Hematopoietic multipotent progenitor cell treated with erythropoietin and hydrocortisone succinate and interleukin-3 and kit ligand, for 4 days (in vitro differentiated cells): ENCODE data around the gene CRYBG3.

ENCODE experiments used
- DNase-seq: peaks from one replicate; pipeline ENCODE4 v3.0.0-alpha.2; 2015

Gene CRYBG3

DNA sequence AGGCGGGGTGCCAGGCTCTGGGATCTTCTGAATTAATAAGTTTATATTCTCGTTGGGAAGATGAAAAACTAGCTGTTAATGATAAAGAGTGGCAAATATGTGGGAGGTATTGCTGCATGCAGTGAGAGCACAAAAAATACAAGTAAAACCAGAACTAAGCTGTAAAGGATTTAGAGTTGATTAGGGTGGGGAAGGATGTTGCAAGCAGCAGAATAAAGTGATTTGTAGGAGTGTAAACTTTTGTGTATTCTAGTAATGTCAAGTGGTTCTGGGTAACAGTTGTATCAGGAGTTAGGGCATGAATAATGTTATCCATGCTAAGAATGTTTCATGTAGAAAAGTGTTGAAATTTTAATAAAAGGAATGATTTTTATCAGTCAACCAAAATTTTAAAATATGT is 18.1 kb downstream of the CRYBG3 start:
- no peak for DNase-seq

DNA sequence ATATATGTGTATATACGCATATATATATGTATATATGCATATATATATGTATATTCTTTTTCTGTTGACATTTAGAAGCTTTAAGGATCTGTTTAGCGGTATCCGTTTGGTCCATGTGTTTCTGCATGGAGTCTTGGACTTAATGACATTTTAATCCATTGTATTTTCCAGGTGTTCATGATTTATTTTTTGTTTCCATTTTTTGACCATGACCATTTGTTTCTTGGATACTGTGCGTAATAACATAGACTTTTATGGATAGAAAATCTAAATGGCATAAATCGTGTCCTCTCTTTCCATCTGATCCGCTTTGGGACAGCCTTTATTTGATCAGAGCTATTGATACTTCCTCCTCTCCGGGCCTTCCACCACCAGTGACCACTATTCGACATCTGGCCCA is 19.5 kb downstream of the CRYBG3 start:
- DNase-seq = no peak

DNA sequence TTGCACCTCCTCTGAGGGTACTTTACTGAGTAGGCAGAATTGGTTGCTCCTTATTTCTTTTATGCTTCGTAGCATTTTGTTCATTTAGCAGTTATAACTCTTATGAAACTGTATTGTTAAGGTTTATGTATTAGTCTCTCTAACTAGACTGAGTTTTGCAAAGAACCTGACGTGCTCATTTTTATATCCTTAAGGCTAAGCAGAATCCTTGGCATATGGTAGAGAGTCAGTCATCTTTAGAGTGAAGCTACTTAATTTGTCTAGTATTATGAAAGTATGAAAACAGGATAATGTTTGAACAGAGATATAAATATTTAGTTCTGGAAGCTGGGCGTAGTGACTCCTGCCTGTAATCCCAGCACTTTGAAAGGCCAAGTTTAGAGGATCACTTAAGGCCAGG is 20.1 kb downstream of the CRYBG3 start:
- DNase-seq = no peak

DNA sequence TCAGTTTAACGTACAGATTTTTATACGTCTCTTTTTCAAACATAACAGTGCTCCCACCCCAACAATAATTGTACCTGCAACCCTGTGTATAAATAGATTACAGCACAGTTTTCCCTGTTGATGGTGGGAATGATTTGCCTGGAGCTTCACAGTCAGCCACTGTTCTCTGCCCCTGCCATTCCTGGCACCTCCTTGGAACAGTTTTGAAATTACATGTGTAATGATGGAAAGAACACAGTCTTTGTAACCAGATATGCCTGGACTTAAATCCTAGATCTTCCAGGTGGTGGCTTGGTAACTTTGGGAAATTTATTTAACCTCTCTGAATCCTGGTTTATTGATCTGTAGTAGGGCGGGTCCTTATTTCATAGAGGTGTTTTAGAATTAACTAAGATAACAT is 27.0 kb downstream of the CRYBG3 start:
- no peak for DNase-seq

DNA sequence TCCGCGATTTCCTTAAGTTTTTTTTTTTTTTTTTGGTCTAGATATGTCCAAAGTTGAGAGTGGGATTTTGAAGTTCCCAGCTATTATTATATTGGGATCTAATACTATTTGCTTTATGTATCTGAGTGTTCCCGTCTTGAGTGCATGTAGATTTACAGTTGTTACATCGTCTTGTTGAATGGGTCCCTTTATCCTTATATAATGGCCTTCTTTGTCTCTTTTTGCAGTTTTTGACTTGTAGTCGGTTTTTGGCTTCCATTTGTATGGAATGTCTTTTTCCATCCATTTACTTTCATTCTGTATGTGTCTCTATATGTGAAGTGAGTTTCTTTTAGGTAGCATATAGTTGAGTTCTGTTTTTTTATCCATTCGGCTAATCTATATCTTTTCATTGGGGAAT is 35.6 kb downstream of the CRYBG3 start:
- no peak for DNase-seq

DNA sequence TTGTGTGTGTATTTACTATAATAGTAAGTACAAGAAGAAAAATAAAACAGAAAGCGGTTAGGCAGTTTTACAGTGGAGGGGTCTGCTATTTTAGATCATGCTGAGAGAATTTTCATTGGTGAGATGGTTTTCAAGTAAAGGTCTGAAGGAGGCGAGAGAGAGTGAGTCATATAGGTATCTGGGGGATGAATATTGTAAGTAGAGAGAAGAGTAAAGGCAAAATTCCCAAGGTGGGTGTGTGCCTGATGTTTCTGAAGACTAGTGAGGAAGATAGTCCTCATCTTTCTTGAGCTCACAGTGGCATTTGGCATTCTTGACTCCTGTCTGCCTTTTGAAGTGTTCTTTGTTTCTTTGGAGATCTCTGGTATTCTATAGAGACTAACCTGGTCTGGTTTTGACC is 38.6 kb downstream of the CRYBG3 start:
- DNase-seq = no peak

DNA sequence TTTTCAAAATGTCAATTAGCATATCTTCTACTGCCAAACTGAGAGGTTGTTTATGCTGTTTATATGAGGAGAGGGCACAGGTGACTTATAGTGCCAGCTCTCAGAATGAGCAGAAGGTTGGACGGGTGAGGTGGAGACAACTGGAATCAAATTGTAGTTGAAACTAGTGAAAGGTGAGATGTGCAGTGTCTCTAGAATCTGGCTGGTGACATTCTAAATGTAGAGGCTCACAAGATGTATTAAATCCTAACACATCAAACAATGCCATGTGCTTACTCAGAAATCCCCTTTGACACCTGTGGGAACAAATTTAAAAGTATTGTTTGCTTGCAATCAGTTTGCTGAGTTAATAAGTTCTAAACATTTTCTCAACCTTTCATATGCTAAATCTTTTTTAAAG is 40.8 kb downstream of the CRYBG3 start:
- no peak for DNase-seq

DNA sequence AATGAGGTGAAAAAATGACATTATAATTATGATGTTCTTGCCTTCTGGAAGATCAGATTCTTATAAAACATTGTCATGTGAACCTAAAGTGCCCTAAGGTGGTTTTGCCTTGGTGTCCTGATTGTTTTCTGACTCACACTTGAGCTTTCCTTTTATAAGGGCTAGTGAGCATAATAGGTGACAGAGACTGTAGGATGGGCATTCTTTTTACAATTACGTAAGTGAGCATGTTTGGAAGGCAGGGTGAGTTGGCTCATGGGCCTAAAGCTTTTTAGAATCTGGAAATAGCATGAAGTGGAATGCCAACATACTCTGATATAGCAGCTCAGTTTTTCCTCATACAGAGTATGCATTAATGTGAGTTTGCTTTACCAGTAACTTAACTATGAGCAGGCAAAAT is 41.2 kb downstream of the CRYBG3 start:
- no peak for DNase-seq

DNA sequence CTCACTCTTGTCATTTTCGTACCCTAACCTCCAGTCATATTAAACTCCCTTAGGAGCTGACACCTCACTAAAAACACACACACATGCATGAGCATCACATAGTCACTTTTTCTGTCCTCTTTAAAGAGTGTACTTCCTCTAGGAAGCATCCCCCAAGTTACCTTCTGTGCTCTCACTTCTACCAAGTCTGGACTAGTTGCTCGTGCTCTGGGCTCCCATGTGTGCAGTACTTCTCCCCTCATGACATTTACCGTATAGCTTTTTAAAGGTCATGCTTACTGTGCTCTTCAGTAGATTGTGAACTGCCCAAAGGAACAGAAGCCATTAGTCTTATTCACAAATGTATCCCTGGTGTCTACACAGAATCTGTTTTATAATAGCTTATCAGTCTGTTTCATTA is 42.0 kb downstream of the CRYBG3 start:
- DNase-seq = no peak

DNA sequence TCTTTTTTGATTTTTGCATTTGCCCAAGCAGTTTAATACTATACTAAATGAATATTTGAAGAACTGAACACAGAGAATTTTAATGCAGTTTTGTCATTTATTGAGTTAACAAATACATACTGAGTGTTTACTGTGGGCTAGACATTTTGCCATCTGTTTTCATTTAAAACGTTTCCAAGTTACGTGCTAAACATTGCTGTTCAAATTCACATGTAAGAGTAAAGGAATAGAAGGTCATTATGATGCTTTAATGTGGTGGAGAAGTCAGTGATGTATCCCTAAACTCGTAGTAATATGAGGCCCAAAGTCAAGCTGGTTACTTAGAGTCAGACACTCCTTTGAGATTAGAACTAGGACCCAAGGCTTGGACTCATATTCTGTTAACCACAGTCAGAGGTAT is 49.4 kb downstream of the CRYBG3 start:
- DNase-seq = no peak

DNA sequence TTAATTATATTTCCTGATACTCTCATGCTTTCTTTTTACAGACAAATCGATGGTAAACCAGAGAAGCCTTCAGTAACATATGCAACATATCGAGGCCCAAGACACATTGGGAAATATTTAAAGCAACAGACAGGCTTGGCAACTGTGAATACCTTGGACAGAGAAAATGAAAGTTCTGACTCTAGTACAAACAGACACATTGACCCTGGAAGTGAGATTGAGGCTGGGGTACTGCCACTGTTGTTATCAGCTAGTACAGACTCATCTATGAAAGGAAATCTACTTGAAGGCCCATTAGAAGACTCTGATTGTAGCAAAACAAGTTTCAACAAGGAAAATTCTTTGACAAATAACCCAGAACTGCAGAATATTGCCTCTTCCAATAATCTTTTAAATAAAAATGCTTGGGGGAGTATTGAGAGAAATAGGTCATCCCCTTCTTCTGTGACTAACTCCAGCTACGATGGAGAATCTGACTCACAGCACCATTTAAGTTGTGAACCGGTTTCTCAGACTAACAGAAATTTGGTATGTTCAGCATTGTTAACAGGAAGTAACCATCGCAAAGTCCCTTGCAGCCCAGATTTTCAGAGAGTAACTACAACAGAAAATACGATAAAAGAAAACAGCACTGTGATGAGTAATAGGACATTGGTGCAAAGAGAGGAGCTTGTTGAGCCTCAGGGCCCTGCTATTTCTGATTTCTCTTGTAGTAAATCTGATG is 50.2 kb downstream of the CRYBG3 start:
- no peak for DNase-seq

DNA sequence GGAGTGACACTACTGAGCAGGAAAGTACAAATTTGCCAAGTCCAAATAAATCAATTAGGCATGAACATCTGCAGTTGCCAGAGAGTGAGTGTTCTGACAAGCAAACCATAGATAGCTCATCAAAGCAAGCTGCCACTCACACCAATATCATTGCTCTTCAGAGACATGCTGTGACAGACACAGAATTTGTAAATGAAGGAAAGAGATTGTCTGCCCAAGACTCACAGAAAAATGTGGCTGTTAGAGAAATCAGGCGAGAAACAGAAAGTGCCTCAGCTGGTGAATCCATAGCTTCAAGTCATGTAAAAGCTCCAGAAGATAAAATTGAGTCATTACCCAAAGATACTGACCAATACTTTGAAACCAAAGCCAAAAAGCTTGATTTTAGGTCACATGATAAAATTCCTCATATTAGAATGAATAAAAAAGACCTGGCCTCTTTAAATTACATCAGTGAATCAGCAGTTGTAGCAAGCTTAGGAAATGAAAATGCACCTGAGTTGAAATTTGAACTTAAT is 50.8 kb downstream of the CRYBG3 start:
- DNase-seq = no peak

DNA sequence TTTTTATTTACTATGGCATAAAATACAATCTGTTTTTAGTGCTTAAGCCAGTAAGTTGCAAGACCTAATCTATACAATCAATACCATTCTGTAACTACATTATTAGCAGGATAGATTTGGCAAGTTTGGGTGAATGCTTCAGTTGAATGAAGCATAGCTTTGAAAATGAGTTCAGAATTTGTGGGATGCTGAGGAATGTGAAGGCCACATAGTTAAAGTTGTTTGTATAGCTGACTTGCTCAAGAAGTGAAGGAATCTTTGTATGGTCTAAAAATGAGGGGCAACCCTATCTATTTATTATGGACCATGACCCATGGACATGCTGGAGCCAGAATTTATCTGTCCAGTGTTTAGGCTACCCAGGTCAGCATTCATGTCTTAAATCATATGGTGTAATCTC is 58.5 kb downstream of the CRYBG3 start:
- no peak for DNase-seq

DNA sequence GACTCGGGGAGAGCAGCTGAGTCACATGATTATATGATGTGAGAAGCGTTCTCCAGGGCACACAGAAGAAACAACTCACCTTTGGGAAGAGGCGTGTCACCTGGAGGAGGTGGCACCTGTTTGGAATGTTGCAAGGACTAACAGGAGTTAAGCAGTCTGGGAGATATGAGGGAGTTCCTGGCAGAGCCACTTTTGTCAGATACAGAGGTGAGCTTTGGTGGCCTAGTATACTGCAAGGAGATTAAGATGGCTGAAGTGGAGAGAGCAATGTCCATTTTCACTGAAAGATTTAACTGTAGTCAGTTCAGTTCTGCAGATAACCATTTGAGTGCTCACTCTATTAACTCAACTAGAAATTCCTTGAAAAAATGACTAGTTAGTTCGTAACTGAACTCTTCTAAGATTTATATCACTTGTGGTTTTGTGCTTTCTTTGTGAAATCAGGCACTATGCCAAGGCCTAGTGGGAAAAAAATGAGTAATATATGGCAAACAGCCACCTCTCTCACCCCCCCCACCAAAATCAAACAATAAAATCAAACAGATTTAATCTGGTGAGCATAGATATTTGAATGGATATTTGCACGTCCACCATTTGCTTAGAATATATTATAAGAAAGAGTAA is 61.3 kb downstream of the CRYBG3 start:
- peak; percentile 68 for DNase-seq

DNA sequence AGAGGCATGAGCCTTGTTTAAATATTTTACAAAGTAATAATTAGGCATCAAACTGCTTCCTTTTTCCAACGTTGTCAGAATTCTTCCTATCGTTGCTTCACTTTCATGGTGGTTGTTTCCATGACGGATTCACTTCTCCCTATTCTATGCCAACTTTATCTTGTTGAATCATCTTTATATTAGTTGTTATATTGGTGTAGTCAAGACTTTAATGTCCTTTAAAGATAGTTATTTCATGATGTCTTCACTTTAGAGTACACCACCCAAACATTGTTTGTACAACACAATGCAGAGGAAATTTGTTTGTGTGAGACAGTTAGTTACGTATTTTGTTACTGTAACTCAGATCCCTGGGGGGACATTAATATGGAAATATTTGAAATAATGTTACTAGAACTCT is 61.9 kb downstream of the CRYBG3 start:
- no peak for DNase-seq

DNA sequence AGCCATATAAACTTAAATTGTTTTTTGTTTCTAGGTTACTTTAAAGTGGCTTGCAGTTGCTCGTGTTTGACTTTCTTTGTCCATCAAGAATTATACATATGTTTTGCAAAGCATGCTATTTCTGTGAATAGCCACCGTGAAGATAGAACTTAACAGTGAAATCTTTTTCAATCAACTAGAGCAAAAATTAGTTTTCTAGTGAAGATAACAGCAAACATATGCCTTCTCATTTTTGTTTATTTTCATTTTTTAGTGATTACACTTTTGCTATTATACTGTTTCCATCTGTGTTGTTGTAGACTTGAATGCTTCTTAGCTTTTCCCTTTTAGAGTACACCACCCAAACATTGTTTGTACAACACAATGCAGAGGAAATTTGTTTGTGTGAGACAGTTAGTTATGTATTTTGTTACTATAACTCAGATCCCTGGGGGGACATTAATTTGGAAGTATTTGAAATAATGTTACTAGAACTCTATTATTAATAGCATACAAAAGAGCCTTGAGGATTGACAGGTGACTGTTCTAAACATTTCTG is 62.8 kb downstream of the CRYBG3 start:
- DNase-seq = no peak

DNA sequence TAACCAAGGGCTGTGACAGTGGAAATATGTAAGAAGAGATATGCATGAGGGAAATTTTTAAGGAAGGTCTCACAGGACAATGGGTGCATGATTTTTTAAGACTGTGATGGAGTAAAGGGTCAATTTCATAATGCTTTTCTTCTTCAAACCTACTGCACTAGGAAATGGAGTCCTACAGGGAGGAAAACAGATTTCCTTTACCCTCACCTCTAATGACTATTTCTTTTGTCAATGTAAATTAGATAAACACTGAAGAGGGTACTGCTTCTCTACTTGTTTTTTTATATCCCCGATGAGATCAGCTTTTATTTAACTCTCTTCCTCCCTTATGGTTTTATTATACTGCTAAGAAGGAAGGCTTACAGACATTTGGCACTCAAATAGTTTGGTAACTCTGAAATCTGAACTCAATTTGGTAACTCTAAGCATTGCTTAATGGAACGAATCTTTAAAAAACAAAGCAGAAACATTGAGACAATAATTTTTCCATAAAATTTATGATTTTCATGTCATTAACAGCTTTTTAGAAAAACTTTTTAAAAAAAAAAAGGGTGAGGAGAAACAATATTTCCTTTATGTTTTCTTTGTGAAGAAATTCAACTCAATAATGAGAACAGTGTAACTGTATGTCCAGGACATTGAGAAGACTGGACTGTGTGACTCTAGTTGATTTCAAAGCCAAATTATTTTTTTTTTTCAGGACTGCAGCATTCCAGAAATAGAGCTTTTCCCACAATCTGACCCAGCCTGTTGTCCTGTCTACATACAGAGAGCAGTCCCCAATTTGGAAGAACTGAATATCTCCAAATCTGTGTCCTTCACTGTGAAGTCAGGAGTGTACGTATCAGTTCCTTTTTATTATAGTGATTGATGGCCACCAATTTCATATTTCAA is 64.4 kb downstream of the CRYBG3 start:
- no peak for DNase-seq

DNA sequence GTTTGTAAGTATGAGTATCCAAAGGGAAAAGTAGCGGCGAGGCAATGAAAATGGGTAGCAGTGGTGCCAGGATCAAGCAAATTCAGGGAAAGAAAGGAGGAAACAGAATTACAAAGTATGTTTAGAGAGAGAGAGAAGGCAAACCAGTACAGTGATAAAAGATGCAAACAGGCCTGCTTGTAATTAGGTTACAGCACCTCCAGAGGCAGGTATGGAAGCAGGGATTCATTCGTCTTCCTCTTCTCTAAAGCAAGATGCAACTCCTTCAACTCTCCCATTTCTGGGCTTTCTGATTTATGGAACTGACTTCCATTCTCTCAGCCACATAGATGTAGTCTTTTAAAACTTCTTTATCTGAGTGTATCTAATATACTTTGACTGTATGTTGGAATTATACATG is 68.0 kb downstream of the CRYBG3 start:
- DNase-seq = no peak

DNA sequence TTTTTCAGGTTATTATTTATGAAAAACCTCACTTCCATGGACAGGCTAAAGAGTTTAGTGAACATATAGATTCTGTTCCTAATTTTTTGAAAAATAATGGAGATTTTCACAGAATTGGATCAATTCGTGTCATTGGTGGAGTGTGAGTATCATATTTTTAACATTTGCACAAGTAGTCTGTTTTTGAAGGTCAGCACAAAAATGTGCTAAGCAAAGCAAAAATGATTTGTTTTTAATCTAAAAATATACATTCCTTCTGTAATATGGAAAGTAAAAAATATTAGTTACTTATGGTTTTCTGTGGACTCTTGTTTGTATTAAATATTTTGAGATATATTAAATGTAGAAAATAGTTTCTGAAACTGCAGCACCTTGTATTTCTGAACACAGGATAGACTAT is 71.0 kb downstream of the CRYBG3 start:
- DNase-seq = no peak

DNA sequence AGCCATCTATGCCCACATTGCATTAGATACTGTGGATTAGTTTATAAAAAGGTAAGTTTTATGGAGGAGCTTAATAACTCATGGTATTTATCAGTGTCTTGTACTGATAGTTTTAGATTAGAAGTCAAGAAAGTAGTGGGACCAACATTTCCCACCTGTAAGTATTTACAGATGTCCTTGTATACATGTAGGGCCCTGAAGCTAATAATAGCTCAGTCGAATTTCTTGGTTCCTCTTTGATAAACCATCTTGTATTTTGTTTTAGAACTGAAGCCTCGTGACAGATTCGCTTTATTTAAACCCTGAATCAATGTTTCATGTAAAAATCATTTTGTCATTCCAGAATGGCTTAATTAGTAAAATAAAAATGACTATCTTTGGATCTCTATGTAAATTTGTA is 73.4 kb downstream of the CRYBG3 start:
- DNase-seq = no peak

DNA sequence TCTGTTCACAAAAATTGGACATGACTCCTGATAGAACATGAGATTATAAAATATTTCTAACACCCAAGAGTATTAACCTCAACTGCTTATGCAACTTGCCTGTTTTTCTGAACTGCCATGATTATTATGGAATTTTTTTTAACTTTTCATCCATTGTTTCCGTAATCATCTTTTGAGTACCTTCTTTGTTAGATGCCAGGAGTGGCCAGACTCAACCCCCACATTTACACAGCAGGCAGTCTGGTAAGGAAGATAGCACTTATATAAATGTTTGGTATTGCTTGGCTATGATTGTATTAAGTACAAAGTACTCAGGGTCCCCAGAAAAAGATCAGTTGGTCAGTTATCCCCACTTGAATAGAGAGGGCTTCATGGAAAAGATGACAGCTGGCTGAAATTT is 74.3 kb downstream of the CRYBG3 start:
- DNase-seq = no peak

DNA sequence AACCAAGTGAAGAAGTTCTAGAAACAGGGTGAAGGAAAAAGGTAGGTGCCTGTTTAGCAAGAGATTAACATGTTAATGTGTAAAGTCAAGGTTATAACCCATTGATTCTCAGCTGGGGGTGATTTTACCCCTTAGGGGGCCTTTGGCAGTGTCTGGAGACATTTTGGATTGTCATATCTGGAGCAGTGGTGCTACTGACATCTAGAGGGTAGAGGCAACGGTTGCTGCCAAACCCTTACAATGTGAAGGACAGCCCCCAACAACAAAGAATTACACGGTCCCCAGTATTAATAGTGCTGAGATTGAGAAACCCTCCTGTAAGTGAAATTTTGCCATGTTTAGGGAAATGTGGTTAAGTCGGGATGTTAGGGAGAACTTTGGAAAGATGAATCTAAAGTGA is 74.7 kb downstream of the CRYBG3 start:
- DNase-seq = no peak

DNA sequence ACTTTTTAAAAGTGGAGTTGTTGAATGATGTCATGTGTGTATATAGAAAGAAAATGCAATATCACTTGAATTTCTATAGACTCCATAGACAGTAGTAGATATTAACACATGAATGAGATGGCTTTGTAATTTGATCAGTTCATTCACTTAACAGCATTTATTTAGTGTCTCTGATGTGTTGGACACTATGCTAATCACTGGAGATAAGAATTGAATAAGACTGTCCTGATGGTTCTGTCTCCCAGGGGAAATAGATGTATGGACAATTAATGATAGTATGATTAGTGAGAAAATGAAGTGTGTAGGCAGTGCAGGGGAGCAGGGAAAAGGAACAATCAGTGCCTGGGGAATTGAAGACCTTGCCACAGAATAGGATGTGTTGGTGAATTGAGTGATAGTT is 77.5 kb downstream of the CRYBG3 start:
- no peak for DNase-seq
